GM19025 (cell line): Measurements from ENCODE around the gene ZNF480.
A peak's percentile ranks its signal among the peaks of the same experiment; 100 is the strongest.
"Not testable (repeated sequence)": the region's sequence is repeated elsewhere in the genome, so short reads cannot be mapped to it uniquely, and the experiment has no call there.

Experiments
- ATAC-seq: cut with Tn5 transposase; IDR thresholded peaks from one replicate; pipeline ENCODE4 v1.9.1; 2021; ENCODE audit warnings: mild to moderate bottlenecking, low read depth, moderate library complexity; ENCODE audit not compliant: unreplicated experiment

ZNF480 gene

GRCh38 chr19:52336791-52337381 lies 39.9 kb downstream of the ZNF480 start:
- ATAC-seq: no peak

- not testable (repeated sequence) for ATAC-seq
Observed at GRCh38 chr19:52339022-52339421, 42.1 kb downstream of the ZNF480 start.

GRCh38 chr19:52343548-52343947 lies 46.6 kb downstream of the ZNF480 start:
- ATAC-seq: no peak

- ATAC-seq: no peak
Observed at GRCh38 chr19:52345162-52345561, 48.2 kb downstream of the ZNF480 start.

- no peak for ATAC-seq
Observed at GRCh38 chr19:52351512-52351911, 54.5 kb downstream of the ZNF480 start.

GRCh38 chr19:52366414-52366824 lies 69.5 kb downstream of the ZNF480 start:
- no peak for ATAC-seq

- ATAC-seq: peak; percentile 94
Observed at GRCh38 chr19:52369559-52370340, 72.8 kb downstream of the ZNF480 start, which contains the start of gene ZNF880. Gene ZNF880, plus strand, starts transcription at chr19:52369923. Its CDS starts 43 bp downstream, at chr19:52369966.

DNA sequence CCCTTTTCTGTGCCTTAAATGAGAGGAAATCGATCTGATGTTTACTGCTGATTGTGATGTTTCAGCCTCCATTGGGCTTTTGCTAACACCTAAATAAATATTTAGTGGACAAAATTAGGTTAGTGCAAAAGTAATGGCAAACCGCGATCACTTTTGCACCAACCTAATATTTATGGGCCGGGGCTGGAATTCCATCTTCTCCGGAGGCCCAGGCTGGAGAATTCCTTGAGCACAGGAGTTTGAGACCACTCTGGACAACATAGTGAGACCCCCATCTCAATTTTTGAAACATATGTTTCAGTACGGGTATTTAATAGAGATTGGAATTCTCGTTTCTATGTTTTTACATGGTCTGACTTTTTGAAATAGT lies 73.4 kb downstream of the ZNF480 start:
- no peak for ATAC-seq
